Neural cell (in vitro differentiated cells): Measurements from ENCODE around the gene PRKCA.

Experiments
- CTCF ChIP-seq: fragments of 450-650 bp; IDR thresholded peaks from 2 replicates; pipeline ENCODE4 v1.5.1; 2014; ENCODE audit warnings: antibody characterized with exemption, mild to moderate bottlenecking, moderate library complexity; ENCODE audit not compliant: poor library complexity, severe bottlenecking
- EZH2 ChIP-seq: fragments of 200-600, 300-800 bp; shearing (Covaris generic), sonication (generic); IDR thresholded peaks from 2 replicates; pipeline ENCODE4 v1.6.1; 2014; ENCODE audit warnings: antibody characterized with exemption, low read length, borderline replicate concordance, mild to moderate bottlenecking; ENCODE audit not compliant: insufficient read depth, poor library complexity, severe bottlenecking
- POLR2AphosphoS5 ChIP-seq: IDR thresholded peaks from 2 replicates; pipeline ENCODE4 v1.6.1; 2012
- REST ChIP-seq: IDR thresholded peaks from 2 replicates; pipeline ENCODE4 v1.6.1; 2012; ENCODE audit warnings: borderline replicate concordance
- SMC3 ChIP-seq: fragments of 450-650 bp; conservative IDR thresholded peaks from 2 replicates; pipeline ENCODE4 v1.6.1; 2014; ENCODE audit warnings: antibody characterized with exemption, mild to moderate bottlenecking, moderate library complexity; ENCODE audit not compliant: poor library complexity

GRCh38 chr17:66647391-66647983 is 345.1 kb downstream of the PRKCA start:
- TF ChIP-seq EZH2 (no peak), CTCF (no peak), SMC3 (no peak), REST (no peak), POLR2AphosphoS5 (no peak)
